OCI-LY3 (cell line): ENCODE results near the gene SND1.

ENCODE experiments used
- H2AFZ ChIP-seq: fragments of 200-600, 300-600 bp; shearing (Covaris generic); 2 replicates; pipeline ENCODE4 v1.6.0; 2014; ENCODE audit warnings: antibody characterized with exemption, low read depth, low read length
- H3K27ac ChIP-seq: fragments of 200-600, 300-600 bp; sonication (generic); 2 replicates; pipeline ENCODE4 v1.5.1; 2014; ENCODE audit warnings: mild to moderate bottlenecking, low read length, moderate library complexity, mixed read lengths
- H3K27me3 ChIP-seq: fragments of 200-600, 300-600 bp; sonication (generic); 2 replicates; pipeline ENCODE4 v1.6.1; 2014; ENCODE audit warnings: low read depth, low read length, mixed read lengths
- H3K36me3 ChIP-seq: fragments of 200-600, 300-600 bp; sonication (generic); replicated peaks from 2 replicates; pipeline ENCODE3; 2014; ENCODE audit warnings: low read depth, low read length, mixed read lengths
- H3K4me1 ChIP-seq: fragments of 300-600, 200-600 bp; sonication (generic); 2 replicates; pipeline ENCODE4 v1.6.1; 2014; ENCODE audit warnings: low read length, mixed read lengths
- H3K4me2 ChIP-seq: fragments of 200-600, 300-600 bp; sonication (generic); 2 replicates; pipeline ENCODE4 v1.6.1; 2014; ENCODE audit warnings: low read length, mixed read lengths
- H3K4me3 ChIP-seq: fragments of 300-600, 200-600 bp; sonication (generic); 2 replicates; pipeline ENCODE4 v1.5.1; 2014; ENCODE audit warnings: antibody characterized with exemption, mild to moderate bottlenecking, low read length, moderate library complexity
- H3K79me2 ChIP-seq: fragments of 300-600, 200-600 bp; shearing (Covaris generic); 2 replicates; pipeline ENCODE4 v1.6.1; 2014; ENCODE audit warnings: mild to moderate bottlenecking, low read length, mixed read lengths
- H3K9ac ChIP-seq: fragments of 300-600, 200-600 bp; shearing (Covaris generic); 2 replicates; pipeline ENCODE4 v1.6.0; 2014; ENCODE audit warnings: mild to moderate bottlenecking, low read length, moderate library complexity
- H3K9me3 ChIP-seq: fragments of 200-600, 300-600 bp; shearing (Covaris generic); 2 replicates; pipeline ENCODE4 v1.6.1; 2014; ENCODE audit warnings: low read length, mixed read lengths; ENCODE audit not compliant: insufficient read depth
- H4K20me1 ChIP-seq: fragments of 200-600, 300-600 bp; sonication (generic); 2 replicates; pipeline ENCODE4 v1.6.1; 2016; ENCODE audit warnings: low read length, mixed read lengths; ENCODE audit not compliant: insufficient read depth
- CTCF ChIP-seq: fragments of 200-600, 300-600 bp; sonication (generic); IDR thresholded peaks from 2 replicates; pipeline ENCODE4 v1.5.1; 2014; ENCODE audit warnings: antibody characterized with exemption, low read length, low read depth
- EZH2phosphoT487 ChIP-seq: fragments of 200-600 bp; shearing (Covaris generic); IDR thresholded peaks from 2 replicates; pipeline ENCODE4 v1.6.1; 2018; ENCODE audit warnings: antibody characterized with exemption, mixed run types, low read depth

Gene SND1

DNA sequence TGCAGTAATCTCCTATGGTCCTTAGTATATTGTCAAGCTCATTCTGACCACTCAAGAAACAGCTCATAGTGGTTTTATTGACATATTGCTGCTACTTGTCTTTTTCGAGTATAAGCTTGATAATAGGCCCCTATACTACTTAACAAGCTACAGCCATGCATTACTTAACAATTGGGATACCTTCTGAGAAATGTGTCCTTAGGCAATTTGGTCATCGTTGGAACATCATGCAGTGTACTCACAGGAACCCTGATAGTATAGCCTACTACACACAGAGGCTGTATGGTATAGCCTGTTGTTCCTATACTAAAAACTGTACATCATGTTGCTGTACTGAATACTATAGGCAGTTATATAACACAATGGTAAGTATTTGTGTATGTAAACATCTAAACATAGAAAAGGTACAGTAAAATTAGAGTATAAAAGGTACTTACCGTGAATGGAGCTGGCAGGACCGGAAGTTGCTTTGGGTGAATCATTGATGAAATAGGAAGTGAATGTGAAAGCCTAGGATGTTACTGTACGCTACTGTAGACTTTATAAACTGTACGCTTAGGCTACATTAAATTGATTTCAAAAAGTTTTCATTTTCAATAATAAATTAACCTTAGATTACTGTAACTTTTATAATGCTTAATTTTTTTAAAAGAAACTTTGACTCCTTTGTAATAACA lies 218.4 kb downstream of the SND1 start:
- Histone ChIP-seq H3K36me3 (peaks cover 17% of the 10 kb centered on the region), H3K27ac (peak overlapping the region; percentile 73), H3K9ac (peak overlapping the region; percentile 8; the same call in 1 of the 2 replicates), H3K9me3 (no peaks in the 10 kb centered on the region), H3K4me1 (peaks cover 28% of the 10 kb centered on the region), H3K4me3 (peak overlapping the region; percentile 52), H3K79me2 (peaks cover 50% of the 10 kb centered on the region), H3K27me3 (no peaks in the 10 kb centered on the region), H3K4me2 (peak overlapping the region; percentile 65), H2AFZ (no peak overlapping the region), H4K20me1 (peaks cover 19% of the 10 kb centered on the region)
- TF ChIP-seq EZH2phosphoT487 (no peak), CTCF (no peak)

GRCh38 chr7:127871226-127871625 lies 219.2 kb downstream of the SND1 start:
- Histone ChIP-seq H3K4me2 (peak overlapping the region; percentile 65; the same call in 1 of the 2 replicates), H3K4me1 (peaks cover 28% of the 10 kb centered on the region), H3K4me3 (no peak overlapping the region), H2AFZ (no peak overlapping the region), H3K27ac (0 out of 2 replicates have a peak overlapping the region, but pooled peaks have one; percentile 15), H3K9me3 (no peaks in the 10 kb centered on the region), H4K20me1 (peaks cover 22% of the 10 kb centered on the region), H3K27me3 (no peaks in the 10 kb centered on the region), H3K36me3 (peaks cover 16% of the 10 kb centered on the region), H3K79me2 (peaks cover 54% of the 10 kb centered on the region), H3K9ac (no peak overlapping the region)
- no peak for TF ChIP-seq CTCF
- TF ChIP-seq EZH2phosphoT487: no peak

DNA sequence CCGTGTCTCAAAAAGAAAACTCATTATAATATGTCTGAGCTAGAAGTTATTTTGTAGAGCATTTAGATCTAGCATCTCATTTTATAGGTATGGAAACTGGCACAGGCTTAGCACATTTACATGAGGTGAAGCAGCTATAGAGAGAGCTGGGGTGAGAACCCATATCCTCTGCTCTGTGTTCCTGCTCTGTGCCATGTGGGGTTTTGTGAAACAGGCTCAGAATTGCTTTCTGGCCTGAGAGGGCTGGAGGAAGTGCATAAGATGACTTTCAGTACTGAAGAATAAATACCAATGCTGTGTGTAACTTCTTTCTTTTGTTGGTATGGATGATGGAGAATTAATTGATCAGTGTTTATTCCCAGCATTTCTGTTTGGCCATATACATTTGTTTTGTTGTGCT lies 220.1 kb downstream of the SND1 start:
- Histone ChIP-seq H3K36me3 (peaks cover 16% of the 10 kb centered on the region), H3K4me1 (peaks cover 28% of the 10 kb centered on the region), H2AFZ (no peak overlapping the region), H3K9me3 (no peaks in the 10 kb centered on the region), H3K27me3 (no peaks in the 10 kb centered on the region), H4K20me1 (peaks cover 30% of the 10 kb centered on the region), H3K4me3 (no peak overlapping the region), H3K9ac (no peak overlapping the region), H3K79me2 (peaks cover 58% of the 10 kb centered on the region), H3K27ac (no peak overlapping the region), H3K4me2 (no peak overlapping the region)
- TF ChIP-seq EZH2phosphoT487 (no peak), CTCF (no peak)

DNA sequence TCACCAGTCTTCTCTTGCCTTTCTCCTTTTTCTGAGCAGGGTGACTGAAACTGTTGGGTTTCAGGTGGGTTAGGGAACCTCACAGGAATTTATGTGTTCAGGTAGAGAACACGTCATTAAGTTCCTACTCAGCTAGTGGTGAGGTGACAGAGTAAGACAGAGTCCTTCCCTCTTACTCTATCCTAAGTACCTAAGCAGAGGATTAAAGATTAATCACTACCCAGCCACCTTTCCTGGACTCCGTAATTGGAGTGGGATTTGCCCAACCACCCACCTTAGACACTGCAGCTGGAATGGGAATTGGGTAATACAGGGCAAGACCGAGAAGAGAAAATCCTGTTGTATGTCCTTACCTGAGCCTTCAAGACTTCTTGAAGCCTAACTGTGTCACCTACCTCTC lies 221.2 kb downstream of the SND1 start:
- H3K27ac ChIP-seq: no peak overlapping the region
- TF ChIP-seq CTCF (no peak), EZH2phosphoT487 (no peak)
- no peak overlapping the region for H3K4me3 ChIP-seq
- H2AFZ ChIP-seq: no peak overlapping the region
- peaks cover 40% of the 10 kb centered on the region for H4K20me1 ChIP-seq
- no peak overlapping the region for H3K9ac ChIP-seq
- no peaks in the 10 kb centered on the region for H3K9me3 ChIP-seq
- H3K79me2 ChIP-seq: peaks cover 65% of the 10 kb centered on the region
- peaks cover 12% of the 10 kb centered on the region for H3K36me3 ChIP-seq
- peaks cover 33% of the 10 kb centered on the region for H3K4me1 ChIP-seq
- H3K27me3 ChIP-seq: no peaks in the 10 kb centered on the region
- no peak overlapping the region for H3K4me2 ChIP-seq
